GM23248 (cell line): ENCODE data around the gene ADRA2C.

ENCODE experiments used
- EZH2 ChIP-seq: fragments of 200-600 bp; sonication (generic); IDR thresholded peaks from 2 replicates; pipeline ENCODE4 v1.6.1; 2018; ENCODE audit warnings: antibody characterized with exemption, mild to moderate bottlenecking; ENCODE audit not compliant: insufficient read depth, poor library complexity, severe bottlenecking
- EZH2phosphoT487 ChIP-seq: fragments of 200-600 bp; sonication (generic); IDR thresholded peaks from 2 replicates; pipeline ENCODE4 v1.6.1; 2018; ENCODE audit warnings: antibody characterized with exemption, moderate library complexity, mild to moderate bottlenecking, low read depth; ENCODE audit not compliant: insufficient read depth

GRCh38 chr4:3720466-3720865 is 45.7 kb upstream of the ADRA2C start:
- TF ChIP-seq EZH2 (no peak), EZH2phosphoT487 (no peak)
